ENCODE results near the gene KCNC2. TPM values are rescaled to one million over a fixed set of nuclear protein-coding genes. Genes with fewer than 3 reads are reported as not detected.

The KCNC2 gene
- total RNA-seq, result not detected

DNA sequence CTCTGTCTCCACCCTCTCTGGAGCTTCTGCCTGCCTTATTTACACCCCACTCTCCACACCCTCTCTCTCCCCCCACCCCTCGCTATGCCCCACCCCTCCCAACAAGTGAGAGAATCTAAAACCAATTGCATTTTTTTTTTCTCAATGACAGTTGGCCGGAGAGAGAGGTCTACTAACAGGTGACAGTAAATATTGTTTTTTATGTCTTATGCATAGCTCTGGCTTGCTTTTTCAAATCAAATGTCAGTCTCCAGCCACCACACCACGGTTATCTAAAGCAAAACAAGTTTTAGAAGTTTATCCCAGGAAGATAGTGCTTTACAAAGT is at the start of gene KCNC2:
KCNC2 (minus strand) TSS at position 28 of the 327 bp plus-strand sequence.
- no peaks in the 10 kb centered on the region for H3K9me3 ChIP-seq
- no peak within 1 kb of the TSS for H3K27ac ChIP-seq
- H3K27me3 ChIP-seq, result peaks cover 10% of the 10 kb centered on the region
- intact Hi-C loops (cut with DNase I), result no loop called here
- H3K4me1 ChIP-seq, result peaks cover 0 to 5% of the 10 kb centered on the region in 2 donors
- TF ChIP-seq POLR2A (IDR thresholded peaks at IDR 0.05), result no peak
- TF ChIP-seq CTCF (IDR thresholded peaks at IDR 0.05), result no peak
- DNase-seq, result no peak
- H3K36me3 ChIP-seq, result no peaks in the 10 kb centered on the region
- 43 to 49% methylated on average over 3 of the region's 3 CpGs for WGBS, 2 donors
- H3K4me3 ChIP-seq (replicated peaks in 1 of 3), result no peak within 1 kb of the TSS

DNA sequence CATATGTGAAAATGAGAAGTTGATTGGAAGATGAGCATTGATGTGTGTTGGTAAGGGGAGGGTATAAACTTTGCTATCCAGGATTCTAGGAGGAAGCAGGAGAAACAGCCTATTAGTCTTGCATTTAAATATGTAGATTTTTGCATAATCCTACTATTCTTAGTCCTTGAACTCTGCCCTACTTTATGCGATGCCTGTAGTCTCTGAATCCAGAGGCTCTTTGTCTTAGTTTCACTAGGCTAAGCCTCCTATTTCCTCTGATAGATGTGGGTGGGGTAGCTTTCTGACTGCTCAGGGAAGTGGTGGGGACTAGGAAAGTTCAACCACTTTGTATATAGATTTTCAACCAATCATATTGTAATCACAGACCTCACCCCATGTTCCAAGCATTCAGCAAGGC is 49.5 kb upstream of the KCNC2 start:
- H3K27me3 ChIP-seq, result no peaks in the 10 kb centered on the region
- intact Hi-C loops (cut with DNase I), result no loop called here
- H3K4me1 ChIP-seq, result no peaks in the 10 kb centered on the region
- no peaks in the 10 kb centered on the region for H3K36me3 ChIP-seq
- no peak for DNase-seq
- no peak overlapping the region for H3K27ac ChIP-seq
- TF ChIP-seq POLR2A (IDR thresholded peaks at IDR 0.05) (no peak), CTCF (IDR thresholded peaks at IDR 0.05) (no peak)
- WGBS, 2 donors, result 42 to 57% methylated on average over 1 of the region's 1 CpG
- H3K4me3 ChIP-seq (replicated peaks in 1 of 3), result no peak overlapping the region
- no peaks in the 10 kb centered on the region for H3K9me3 ChIP-seq

DNA sequence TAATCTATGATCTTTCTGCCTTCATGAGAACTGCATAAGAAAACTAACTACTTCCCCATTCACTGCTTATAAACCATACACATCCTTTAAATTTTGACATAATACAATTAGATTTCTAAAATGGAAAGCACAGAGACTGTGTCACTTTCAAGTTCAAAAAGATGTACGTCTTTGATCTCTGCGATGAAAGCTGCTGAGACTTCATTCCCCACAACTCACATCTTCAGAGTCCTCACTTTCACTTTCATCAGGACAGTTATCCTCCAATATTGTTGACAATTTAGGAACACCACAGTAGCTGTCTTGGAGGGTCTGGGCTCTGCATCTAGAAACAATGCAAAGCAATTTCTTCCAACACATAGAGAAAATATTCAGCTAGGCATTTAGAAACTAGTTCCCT is 47.9 kb upstream of the KCNC2 start:
- H3K4me3 ChIP-seq (replicated peaks in 1 of 3), result no peak overlapping the region
- intact Hi-C loops (cut with DNase I), result no loop called here
- 82% methylated on average over 2 of the region's 2 CpGs for WGBS, 2 donors

GRCh38 chr12:75245108-75245507 is 35.5 kb upstream of the KCNC2 start:
- no peak for TF ChIP-seq POLR2A (IDR thresholded peaks at IDR 0.05)
- no peak for TF ChIP-seq CTCF (IDR thresholded peaks at IDR 0.05)
- H3K27me3 ChIP-seq, result no peaks in the 10 kb centered on the region
- H3K27ac ChIP-seq, result no peak overlapping the region
- H3K4me3 ChIP-seq (replicated peaks in 1 of 3), result no peak overlapping the region
- no peak for DNase-seq
- H3K4me1 ChIP-seq, result no peaks in the 10 kb centered on the region
- H3K36me3 ChIP-seq, result no peaks in the 10 kb centered on the region
- intact Hi-C loops (cut with DNase I), result no loop called here
- no peaks in the 10 kb centered on the region for H3K9me3 ChIP-seq

More for the DNA sequence above, 47.9 kb upstream of the KCNC2 start:
- Histone ChIP-seq H3K27me3 (no peaks in the 10 kb centered on the region), H3K36me3 (no peaks in the 10 kb centered on the region), H3K4me1 (no peaks in the 10 kb centered on the region), H3K9me3 (no peaks in the 10 kb centered on the region), H3K27ac (no peak overlapping the region)
- DNase-seq, result no peak
- TF ChIP-seq CTCF (IDR thresholded peaks at IDR 0.05), result no peak
- TF ChIP-seq POLR2A (IDR thresholded peaks at IDR 0.05), result no peak

GRCh38 chr12:75239987-75240386 is 30.3 kb upstream of the KCNC2 start:
- TF ChIP-seq POLR2A (IDR thresholded peaks at IDR 0.05), result no peak
- TF ChIP-seq CTCF (IDR thresholded peaks at IDR 0.05), result no peak

More at GRCh38 chr12:75239987-75240386, 30.3 kb upstream of the KCNC2 start:
- no peak for DNase-seq
- Histone ChIP-seq H3K9me3 (no peaks in the 10 kb centered on the region), H3K36me3 (no peaks in the 10 kb centered on the region), H3K27me3 (no peaks in the 10 kb centered on the region), H3K27ac (no peak overlapping the region), H3K4me3 (replicated peaks in 1 of 3) (no peak overlapping the region), H3K4me1 (no peaks in the 10 kb centered on the region)
- intact Hi-C loops (cut with DNase I), result no loop called here

Measured in thyroid gland (tissue), 4 donors.